GM12874 (cell line): ENCODE results near the gene ANO5.

Source experiments
- TF ChIP-seq, protein P1 (sequence below): IDR thresholded peaks from 2 replicates; pipeline ENCODE4 v1.5.1; 2011; ENCODE audit warnings: low read depth, mild to moderate bottlenecking, control low read depth, low read length, moderate library complexity; ENCODE audit not compliant: insufficient read depth

ANO5 gene

DNA sequence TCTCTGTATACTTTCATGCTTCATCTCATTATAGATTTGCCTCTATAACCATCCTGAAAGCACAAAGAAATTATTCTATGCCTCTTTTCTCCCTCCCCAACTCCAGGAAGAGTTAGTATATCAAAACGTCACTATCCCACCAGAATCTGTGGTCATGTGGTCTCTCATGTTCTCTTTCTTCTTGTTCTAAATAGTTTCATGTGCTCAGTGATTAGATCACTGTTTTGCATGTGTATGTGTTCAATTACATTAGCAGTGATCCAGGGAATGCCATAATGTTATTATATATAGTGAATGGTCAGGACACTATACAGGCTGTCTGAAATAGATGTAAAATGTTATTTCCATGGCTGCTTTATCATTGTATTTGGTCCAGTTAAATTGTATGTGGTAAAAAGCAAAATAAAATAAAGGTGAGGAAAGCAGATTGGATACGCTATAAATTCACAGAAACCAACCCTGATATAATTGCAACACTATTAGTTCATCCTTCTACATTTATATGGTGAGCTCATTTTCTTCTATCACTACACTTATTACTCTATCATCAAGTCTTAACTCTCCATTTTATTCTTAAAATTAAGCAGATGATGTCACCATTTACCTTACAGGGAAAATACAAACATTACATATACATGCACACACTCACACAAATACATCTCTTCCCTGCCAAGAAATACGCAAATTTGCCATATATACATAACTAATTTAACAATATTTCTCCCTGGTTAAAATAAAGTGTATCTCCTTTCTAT, 26.9 kb upstream of the ANO5 start:
- TF ChIP-seq, protein P1, sequence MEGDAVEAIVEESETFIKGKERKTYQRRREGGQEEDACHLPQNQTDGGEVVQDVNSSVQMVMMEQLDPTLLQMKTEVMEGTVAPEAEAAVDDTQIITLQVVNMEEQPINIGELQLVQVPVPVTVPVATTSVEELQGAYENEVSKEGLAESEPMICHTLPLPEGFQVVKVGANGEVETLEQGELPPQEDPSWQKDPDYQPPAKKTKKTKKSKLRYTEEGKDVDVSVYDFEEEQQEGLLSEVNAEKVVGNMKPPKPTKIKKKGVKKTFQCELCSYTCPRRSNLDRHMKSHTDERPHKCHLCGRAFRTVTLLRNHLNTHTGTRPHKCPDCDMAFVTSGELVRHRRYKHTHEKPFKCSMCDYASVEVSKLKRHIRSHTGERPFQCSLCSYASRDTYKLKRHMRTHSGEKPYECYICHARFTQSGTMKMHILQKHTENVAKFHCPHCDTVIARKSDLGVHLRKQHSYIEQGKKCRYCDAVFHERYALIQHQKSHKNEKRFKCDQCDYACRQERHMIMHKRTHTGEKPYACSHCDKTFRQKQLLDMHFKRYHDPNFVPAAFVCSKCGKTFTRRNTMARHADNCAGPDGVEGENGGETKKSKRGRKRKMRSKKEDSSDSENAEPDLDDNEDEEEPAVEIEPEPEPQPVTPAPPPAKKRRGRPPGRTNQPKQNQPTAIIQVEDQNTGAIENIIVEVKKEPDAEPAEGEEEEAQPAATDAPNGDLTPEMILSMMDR = no peak

DNA sequence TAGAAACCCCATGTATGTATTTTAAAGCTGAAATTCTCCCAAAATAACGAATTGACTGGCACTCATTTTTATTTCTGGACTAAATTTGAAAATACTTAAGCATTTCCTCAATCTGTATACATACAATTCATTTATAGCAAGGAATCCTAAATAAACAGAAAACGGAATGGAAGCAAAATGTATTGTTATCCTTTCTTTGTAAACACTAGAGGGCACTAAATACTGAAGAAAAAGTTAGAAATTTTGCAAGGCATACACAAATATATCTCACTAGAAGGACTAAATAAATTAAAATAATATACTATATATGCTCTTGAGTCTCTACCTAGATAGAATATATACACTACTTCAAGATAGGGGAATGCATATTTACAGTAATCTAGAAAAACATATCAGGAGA, 23.1 kb upstream of the ANO5 start:
- TF ChIP-seq, protein P1 = no peak

GRCh38 chr11:22173532-22173931, 19.4 kb upstream of the ANO5 start:
- TF ChIP-seq, protein P1 = no peak

- TF ChIP-seq, protein P1 = peak; percentile 38; the same call in 1 of the 2 replicates
Observed at GRCh38 chr11:22177186-22177585, 15.7 kb upstream of the ANO5 start.

- TF ChIP-seq, protein P1 = no peak
Observed at GRCh38 chr11:22179626-22180025, 13.3 kb upstream of the ANO5 start.

DNA sequence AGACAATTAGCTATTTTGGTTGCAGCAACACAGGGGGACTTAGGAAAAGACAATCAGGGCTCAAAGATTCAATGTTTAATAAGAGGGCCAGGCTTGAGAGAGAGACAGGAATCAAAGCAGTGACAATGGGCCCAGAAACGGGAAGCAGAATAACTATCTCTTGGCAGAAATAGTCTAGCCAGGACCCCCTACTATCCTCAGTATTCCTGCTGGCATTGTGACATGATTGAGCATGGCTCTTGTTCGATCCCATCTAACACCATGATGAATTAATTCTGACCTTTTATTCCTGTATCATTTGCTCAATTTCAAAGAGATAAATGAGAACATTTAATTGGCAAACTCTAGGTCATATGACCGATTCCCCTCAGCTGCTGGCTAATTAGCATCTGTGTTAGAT, 12.8 kb upstream of the ANO5 start:
- TF ChIP-seq, protein P1 = no peak

GRCh38 chr11:22189660-22190059, 3.2 kb upstream of the ANO5 start:
- TF ChIP-seq, protein P1 = no peak
